SH-SY5Y (cell line): ENCODE measurements around the gene ABCC1.

ENCODE experiments used
- GATA2 ChIP-seq: IDR thresholded peaks from 2 replicates; pipeline ENCODE4 v1.6.1; 2011; ENCODE audit warnings: mild to moderate bottlenecking, low read depth, low read length
- GATA3 ChIP-seq: IDR thresholded peaks from 2 replicates; pipeline ENCODE4 v1.6.1; 2011; ENCODE audit warnings: low read depth, mild to moderate bottlenecking, low read length, moderate library complexity

ABCC1 gene

DNA sequence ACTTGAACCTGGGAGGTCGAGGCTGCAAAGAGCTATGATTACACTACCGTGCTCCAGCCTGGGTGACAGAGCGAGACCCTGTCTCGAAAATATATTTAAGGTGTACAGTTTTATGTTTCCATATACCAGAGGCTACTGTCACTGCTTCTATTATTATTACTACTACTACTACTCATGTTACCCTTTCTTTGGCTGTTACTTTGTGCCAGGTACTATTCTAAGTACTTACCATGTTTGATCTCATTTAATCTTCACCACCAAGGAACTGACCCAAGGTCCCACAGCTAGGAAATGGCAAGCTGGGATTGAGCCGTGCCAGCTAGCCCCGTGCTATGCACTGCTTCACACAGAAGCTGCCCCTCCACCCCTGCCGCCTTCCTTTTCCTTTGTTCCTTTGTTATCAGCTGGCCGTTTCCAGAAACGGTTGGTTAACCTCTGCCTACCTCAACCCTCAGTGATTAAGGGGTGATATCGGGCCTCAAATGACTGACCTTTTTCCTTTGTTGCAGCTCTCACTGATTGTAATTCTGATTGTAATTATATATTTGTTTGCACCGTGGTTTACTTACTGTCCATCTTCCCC lies 78.4 kb downstream of the ABCC1 start:
- no peak for TF ChIP-seq GATA3
- no peak for TF ChIP-seq GATA2

DNA sequence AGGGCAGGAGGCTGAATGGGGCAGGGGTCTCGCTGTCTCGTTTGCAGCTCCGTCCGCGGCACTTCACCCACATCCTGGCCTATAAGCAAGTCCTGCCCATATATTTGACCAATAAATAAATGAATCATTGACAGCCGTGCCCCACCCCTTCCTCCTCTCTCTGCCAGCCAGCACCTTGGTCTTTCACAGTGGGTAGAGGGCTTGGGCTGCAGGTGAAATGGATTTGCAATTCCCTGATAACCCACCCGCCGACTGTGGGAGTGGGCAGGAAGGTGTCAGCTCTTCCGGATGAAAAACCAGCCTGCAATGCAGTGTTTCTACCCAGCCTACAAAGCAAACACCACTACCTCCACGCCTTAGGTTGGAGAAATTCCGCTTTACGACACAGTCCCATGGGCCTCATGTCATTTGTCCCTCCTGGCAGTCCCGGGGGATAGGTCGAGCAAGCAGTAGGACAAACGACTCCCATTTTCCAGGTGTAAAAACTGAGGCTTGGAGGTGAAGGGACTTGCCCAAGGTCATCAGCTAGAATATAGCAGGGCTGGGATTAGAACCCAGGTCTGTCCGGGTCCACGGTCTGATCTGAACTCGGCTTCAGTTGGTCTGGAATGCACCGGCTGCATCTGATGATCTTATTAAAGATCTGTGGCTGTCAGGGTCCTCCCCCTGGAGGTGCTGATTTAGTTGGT lies 79.0 kb downstream of the ABCC1 start:
- no peak for TF ChIP-seq GATA3
- TF ChIP-seq GATA2 = no peak

DNA sequence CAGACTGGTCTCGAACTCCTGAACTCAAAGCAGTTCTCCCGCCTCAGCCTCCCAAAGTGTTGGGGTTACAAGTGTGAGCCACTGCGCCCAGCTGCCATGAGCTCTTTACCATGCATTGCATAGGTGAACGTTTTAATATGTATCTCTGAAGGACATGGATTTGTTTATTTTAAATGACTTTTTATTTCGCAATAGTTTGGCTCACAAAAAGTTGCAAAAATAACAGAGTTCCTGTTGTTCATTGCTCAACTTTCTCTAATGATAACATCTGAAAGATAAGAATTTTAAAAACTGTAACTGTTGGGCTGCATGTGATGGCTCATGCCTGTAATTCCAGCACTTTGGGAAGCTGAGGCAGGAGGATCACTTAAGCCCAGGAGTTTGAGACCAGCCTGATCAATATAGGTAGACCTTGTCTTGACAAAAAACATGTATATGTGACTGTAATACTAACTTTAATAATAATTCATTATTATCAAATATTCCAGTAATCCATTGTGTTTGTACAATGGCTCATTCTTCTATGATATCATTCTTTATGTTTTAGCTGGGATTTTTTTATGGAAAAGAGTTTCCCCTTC lies 80.1 kb downstream of the ABCC1 start:
- no peak for TF ChIP-seq GATA2
- no peak for TF ChIP-seq GATA3

DNA sequence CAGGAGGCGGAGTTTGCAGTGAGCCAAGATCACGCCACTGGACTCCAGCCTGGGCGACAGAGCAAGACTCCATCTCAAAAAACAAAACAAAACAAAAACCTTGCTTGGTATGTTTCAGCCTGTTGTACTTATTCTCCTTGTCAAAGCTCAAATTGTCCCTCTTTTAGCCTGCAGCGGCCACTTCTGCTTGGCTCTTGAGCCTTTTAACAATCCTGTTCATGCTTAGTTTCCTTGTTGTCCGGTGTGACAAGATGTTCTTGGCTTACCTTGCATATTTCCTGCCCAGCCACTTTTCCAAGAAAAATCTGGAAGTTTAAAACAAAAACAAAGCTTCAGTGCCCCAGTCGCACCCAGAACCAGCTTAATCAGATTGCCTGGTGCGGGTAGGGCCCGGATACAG lies 81.0 kb downstream of the ABCC1 start:
- TF ChIP-seq GATA3 (no peak), GATA2 (no peak)

DNA sequence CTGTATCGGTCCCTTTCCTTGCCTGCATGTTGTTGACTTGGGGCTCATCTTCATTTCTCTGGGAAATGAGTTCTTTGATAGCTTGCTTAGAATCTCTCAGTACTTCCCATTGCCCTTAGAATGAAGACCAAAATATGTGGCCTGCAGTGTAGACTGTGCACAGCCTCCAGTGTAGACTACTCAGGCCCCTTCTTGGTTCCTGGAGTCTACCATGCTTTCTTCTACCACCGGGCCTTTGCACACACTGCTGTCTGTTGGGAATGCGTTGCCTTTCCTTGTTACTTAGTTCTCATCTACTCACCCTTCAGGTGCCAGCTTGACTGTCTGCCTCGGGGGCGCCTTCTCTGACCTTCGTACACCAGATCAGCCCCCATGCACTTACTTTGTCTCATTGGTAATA lies 82.0 kb downstream of the ABCC1 start:
- TF ChIP-seq GATA3 (no peak), GATA2 (no peak)

DNA sequence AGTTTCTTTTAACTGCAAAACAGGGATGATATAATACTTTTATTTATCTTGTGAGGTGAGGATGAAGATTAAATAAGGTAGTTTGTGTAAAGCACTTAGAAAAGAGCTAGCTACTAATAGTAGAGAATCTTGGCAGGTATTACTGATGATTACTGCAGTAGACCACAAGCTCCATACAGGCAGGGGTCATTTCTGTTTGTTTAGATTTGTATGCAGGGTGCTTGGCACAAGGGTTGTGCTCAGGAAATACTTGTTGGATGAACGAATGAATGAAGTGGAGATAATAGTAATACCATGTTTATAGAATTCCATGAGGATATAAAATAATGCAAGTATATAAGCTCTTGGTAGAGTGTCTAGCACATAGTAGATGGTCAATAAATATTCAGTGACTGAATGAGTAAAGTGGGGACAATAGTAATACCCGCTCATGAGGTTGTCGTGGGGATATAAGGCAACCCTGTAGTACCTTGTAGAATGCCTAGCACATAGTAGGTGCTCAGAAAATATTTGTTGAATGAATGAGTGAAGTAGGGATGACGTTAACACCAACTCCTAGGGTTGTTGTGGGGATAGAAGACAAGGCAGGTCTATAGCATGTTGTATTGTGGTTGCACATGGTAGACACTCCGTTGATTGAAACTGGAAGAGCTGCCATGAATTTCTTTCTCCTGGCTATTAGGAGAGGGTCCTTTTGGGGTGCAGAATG lies 83.0 kb downstream of the ABCC1 start:
- no peak for TF ChIP-seq GATA3
- no peak for TF ChIP-seq GATA2

DNA sequence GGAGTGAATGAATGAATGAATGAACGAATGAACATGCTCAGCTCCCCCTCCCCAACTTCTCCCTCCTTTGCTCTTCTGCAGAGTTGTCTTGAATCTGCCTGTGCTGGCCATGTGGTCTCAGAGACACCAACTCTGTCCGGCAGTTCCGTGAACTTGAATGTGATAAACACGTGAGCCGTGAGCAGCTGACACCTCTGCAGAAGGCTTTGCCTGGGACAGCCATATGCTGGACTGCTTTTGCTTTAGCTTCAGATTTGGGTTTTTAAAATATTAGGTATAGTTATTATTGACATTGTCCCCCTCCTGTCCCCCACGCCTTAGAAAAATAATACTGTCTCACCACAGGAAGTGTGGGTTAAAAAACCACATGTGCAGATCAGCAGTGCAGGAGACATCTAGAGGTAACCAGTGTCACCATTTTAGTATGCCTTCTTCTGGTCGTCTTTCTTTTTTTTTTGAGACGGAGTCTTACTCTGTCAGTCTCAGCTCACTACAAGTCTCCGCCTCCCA lies 83.8 kb downstream of the ABCC1 start:
- TF ChIP-seq GATA2 = no peak
- TF ChIP-seq GATA3 = no peak

DNA sequence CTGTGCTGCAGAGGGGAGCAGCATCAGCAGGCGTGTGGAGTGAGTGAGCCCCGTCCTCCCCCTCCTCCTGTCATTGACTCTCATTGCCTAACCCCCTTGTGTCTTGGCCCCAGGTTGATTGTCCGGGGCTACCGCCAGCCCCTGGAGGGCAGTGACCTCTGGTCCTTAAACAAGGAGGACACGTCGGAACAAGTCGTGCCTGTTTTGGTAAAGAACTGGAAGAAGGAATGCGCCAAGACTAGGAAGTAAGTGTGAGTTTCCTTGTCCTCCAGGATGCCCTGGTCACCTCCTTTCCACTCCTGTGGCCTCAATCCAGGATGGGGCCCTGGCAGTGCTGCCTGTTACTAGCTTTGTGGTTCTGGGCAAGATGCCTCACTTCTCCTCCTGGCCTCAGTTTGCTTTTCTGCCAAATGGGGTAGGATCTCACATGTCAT lies 87.0 kb downstream of the ABCC1 start:
- TF ChIP-seq GATA2 (no peak), GATA3 (no peak)

DNA sequence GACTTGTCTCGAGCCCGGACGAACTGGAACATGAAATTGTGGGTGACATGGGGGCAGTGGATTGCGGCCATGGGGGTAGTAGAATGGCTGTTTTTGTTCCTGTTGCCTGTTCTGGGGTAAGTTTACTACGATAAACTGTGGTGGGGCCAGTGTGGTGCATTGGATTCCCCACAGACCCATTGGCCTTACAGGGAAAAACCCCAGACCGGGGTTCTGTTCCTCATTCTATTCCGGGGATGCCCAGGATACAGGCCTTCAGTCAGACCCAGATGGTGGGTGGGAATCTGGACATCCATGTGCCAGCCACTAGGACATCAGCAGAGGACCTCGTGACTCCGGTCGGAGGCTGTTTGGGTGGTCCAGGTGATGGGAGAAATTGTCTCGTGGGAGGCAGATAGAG lies 88.1 kb downstream of the ABCC1 start:
- no peak for TF ChIP-seq GATA3
- no peak for TF ChIP-seq GATA2

DNA sequence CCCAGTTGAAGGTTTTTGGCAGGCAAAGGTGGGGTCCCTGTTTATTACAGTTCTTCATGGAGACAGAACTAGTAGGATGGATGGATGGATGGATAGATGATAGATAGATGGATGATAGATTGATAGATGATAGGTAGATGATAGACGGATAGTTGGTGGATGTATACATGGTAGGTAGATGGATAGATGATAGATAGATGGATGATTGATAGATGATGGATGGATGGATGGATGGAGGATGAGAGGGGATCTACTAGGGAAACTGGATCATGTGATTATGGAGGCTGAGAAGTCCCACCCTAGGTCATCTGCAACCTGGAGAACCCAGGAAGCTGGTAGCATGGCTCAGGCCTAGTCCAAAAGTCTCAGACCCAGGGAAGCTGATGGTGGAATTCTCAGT lies 88.6 kb downstream of the ABCC1 start:
- no peak for TF ChIP-seq GATA3
- no peak for TF ChIP-seq GATA2

DNA sequence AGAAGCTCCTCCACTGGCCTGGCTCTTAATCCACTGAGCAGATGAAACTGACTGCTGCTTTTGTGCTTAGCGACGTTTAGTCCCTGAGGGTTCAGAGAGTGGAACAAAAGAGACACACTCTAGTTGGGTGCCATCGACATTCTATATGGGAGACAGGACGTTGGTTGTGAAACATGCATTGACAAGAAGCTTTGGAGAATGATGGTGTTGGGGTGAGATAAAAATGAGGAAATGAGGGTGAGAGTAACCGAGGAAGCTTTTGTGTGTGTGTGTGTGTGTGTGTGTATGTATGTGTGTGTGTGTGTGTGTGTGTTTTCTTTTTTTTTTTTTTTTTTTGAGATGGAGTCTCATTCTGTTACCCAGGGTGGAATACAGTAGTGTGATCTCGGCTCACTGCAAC lies 89.5 kb downstream of the ABCC1 start:
- TF ChIP-seq GATA2 (no peak), GATA3 (no peak)

DNA sequence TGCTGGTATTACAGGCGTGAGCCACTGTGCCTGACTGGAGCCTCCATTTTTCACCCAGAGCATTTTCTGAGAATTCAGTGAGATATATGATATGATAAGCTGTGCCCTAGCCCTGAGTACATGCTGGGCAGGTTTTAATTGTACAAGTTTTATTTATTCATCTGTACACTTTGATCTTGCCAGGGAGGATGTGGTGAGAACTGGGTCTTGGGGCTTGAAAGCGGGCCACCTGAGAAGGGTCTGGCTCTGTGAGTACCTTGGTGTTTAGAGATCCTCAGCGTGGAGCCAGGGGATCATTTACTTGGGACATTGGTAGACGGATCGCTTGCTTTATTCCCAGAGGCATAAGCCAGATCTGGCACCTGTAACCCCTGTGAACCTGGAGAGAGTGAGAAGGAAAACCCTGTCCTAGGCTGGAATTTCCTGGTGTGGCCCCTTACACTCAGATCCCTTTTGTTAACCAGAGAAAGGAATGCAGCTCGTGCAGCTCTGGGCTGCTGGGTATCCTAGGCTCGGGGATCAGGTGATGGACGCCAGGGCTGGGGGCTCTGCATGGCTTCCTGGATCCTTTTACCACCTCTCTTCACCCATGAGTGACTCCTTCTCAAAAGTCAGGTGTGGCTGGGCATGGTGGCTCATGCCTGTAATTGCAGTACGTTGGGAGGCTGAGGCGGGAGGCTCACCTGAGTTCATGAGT lies 91.9 kb downstream of the ABCC1 start:
- TF ChIP-seq GATA3 (no peak), GATA2 (no peak)

DNA sequence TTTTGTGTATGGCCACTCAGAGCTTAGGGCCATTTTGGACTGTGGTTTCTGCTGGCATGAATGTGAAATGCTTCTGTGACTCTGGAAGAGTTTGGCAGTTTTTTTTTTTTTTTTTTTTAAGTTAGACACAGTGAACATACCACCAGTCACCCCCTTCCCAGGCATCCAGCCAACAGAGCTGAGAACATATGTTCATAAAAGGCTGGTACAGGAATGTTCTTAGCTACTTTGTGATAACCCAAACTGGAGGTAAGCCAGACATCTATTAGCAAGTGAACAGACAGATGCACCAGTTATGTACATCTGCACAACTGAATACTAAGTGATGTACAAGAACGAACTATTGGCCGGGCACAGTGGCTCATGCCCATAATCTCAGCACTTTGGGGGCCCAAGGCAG lies 92.7 kb downstream of the ABCC1 start:
- TF ChIP-seq GATA2 = no peak
- no peak for TF ChIP-seq GATA3

DNA sequence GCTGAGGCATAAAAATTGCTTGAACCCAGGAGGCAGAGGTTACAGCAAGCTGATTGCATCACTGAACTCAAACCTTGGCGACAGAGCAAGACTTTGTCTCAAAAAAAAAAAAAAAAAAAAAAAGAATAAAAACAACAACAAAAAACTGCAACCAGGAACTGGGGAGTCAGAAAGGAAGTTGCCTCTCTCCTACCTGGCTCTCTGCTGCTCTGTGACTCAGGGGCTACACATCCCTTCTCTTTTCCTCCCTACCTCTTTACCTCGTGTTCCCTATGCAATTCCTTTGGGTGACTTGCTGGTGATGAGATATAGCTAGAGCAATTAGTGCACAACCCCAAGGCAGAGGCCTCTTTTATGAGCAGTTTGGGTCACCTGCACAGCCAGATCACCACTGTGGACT lies 95.9 kb downstream of the ABCC1 start:
- TF ChIP-seq GATA2 (no peak), GATA3 (no peak)
